ENCODE measurements around the gene SERPINB7. TPM values are rescaled to one million over a fixed set of nuclear protein-coding genes. Genes with fewer than 3 reads are reported as not detected.

SERPINB7 gene
- total and polyA plus RNA-seq, 2 experiments from 2014 or later: 12.2 to 13.8 TPM

GRCh38 chr18:63799189-63799588 lies 24.0 kb downstream of the SERPINB7 start:
- Histone ChIP-seq H3F3A (ENCODE audit: insufficient read depth) (no peaks in the 10 kb centered on the region), H3K9me2 (ENCODE audit: insufficient read depth) (no peaks in the 10 kb centered on the region), H3K4me2 (ENCODE audit: unreplicated experiment) (peak overlapping the region; percentile 4), H3K9me3 (ENCODE audit: low read depth) (no peaks in the 10 kb centered on the region), H3K4me1 (ENCODE audit: insufficient read depth) (peaks cover 11% of the 10 kb centered on the region; the same call in 1 of the 2 replicates), H2AFZ (0 out of 2 replicates have a peak overlapping the region, but pooled peaks have one; percentile 0), H3K27ac (no peak overlapping the region), H3K9ac (no peak overlapping the region), H3K79me2 (ENCODE audit: insufficient read depth) (no peaks in the 10 kb centered on the region), H3K4me3 (no peak overlapping the region), H3K36me3 (ENCODE audit: low read depth) (no peaks in the 10 kb centered on the region), H4K20me1 (ENCODE audit: insufficient read depth) (no peaks in the 10 kb centered on the region), H3K27me3 (replicated peaks; ENCODE audit: insufficient read depth) (no peaks in the 10 kb centered on the region)
- peak; percentile 38 for DNase-seq
- in situ Hi-C loops (cut with MboI): no loop called here
- no peak for TF ChIP-seq EZH2 (IDR thresholded peaks at IDR 0.05; ENCODE audit: insufficient read depth, poor library complexity, severe bottlenecking)
- TF ChIP-seq EZH2phosphoT487 (IDR thresholded peaks at IDR 0.05; ENCODE audit: insufficient read depth, low read depth): no peak

- Histone ChIP-seq H2AFZ (no peak overlapping the region), H4K20me1 (ENCODE audit: insufficient read depth) (no peaks in the 10 kb centered on the region), H3K79me2 (ENCODE audit: insufficient read depth) (no peaks in the 10 kb centered on the region), H3F3A (ENCODE audit: insufficient read depth) (no peaks in the 10 kb centered on the region), H3K9me2 (ENCODE audit: insufficient read depth) (no peaks in the 10 kb centered on the region), H3K4me1 (ENCODE audit: insufficient read depth) (peaks cover 11% of the 10 kb centered on the region; the same call in 1 of the 2 replicates), H3K4me2 (ENCODE audit: unreplicated experiment) (no peak overlapping the region), H3K27ac (no peak overlapping the region), H3K9me3 (ENCODE audit: low read depth) (no peaks in the 10 kb centered on the region), H3K36me3 (ENCODE audit: low read depth) (no peaks in the 10 kb centered on the region), H3K4me3 (no peak overlapping the region), H3K9ac (no peak overlapping the region), H3K27me3 (replicated peaks; ENCODE audit: insufficient read depth) (no peaks in the 10 kb centered on the region)
- DNase-seq: no peak
- WGBS, 2 experiments (ENCODE audit: low coverage in 1 of 2, low lambda C conversion rate in 2 of 2, missing lambda C conversion rate in 2 of 2): 65 to 73% methylated on average over 4 of the region's 4 CpGs
- in situ Hi-C loops (cut with MboI): no loop called here
- no peak for TF ChIP-seq EZH2 (IDR thresholded peaks at IDR 0.05; ENCODE audit: insufficient read depth, poor library complexity, severe bottlenecking)
- TF ChIP-seq EZH2phosphoT487 (IDR thresholded peaks at IDR 0.05; ENCODE audit: insufficient read depth, low read depth): no peak
Observed at GRCh38 chr18:63801343-63801742, 26.1 kb downstream of the SERPINB7 start.

- Histone ChIP-seq H3K79me2 (ENCODE audit: insufficient read depth) (no peaks in the 10 kb centered on the region), H3K9me2 (ENCODE audit: insufficient read depth) (no peaks in the 10 kb centered on the region), H3K9ac (no peak overlapping the region), H3K4me2 (ENCODE audit: unreplicated experiment) (no peak overlapping the region), H3K9me3 (ENCODE audit: low read depth) (no peaks in the 10 kb centered on the region), H2AFZ (no peak overlapping the region), H3K4me3 (no peak overlapping the region), H3K36me3 (ENCODE audit: low read depth) (no peaks in the 10 kb centered on the region), H4K20me1 (ENCODE audit: insufficient read depth) (no peaks in the 10 kb centered on the region), H3K27me3 (replicated peaks; ENCODE audit: insufficient read depth) (no peaks in the 10 kb centered on the region), H3F3A (ENCODE audit: insufficient read depth) (no peaks in the 10 kb centered on the region), H3K27ac (no peak overlapping the region), H3K4me1 (ENCODE audit: insufficient read depth) (no peaks in the 10 kb centered on the region)
- in situ Hi-C loops (cut with MboI): no loop called here
- WGBS, 2 experiments (ENCODE audit: low coverage in 1 of 2, low lambda C conversion rate in 2 of 2, missing lambda C conversion rate in 2 of 2): 59 to 68% methylated on average over 4 of the region's 4 CpGs
- TF ChIP-seq EZH2phosphoT487 (IDR thresholded peaks at IDR 0.05; ENCODE audit: insufficient read depth, low read depth) (no peak), EZH2 (IDR thresholded peaks at IDR 0.05; ENCODE audit: insufficient read depth, poor library complexity, severe bottlenecking) (no peak)
- DNase-seq: no peak
Observed at GRCh38 chr18:63808125-63808524, 32.9 kb downstream of the SERPINB7 start.

GRCh38 chr18:63817441-63818051 lies 42.3 kb downstream of the SERPINB7 start:
- no peaks in the 10 kb centered on the region for H3K79me2 ChIP-seq (ENCODE audit: insufficient read depth)
- peak; percentile 72 for DNase-seq
- H3K36me3 ChIP-seq (ENCODE audit: low read depth): no peaks in the 10 kb centered on the region
- H3K9me2 ChIP-seq (ENCODE audit: insufficient read depth): 0 out of 2 replicates have a peak, but pooled peaks cover 4% of the 10 kb centered on the region
- H3K9me3 ChIP-seq (ENCODE audit: low read depth): peaks cover 5% of the 10 kb centered on the region
- peak overlapping the region; percentile 9 for H3K4me2 ChIP-seq (ENCODE audit: unreplicated experiment)
- no peak overlapping the region for H3K9ac ChIP-seq
- 0 to 5% methylated on average over 1 of the region's 1 CpG for WGBS, 2 experiments (ENCODE audit: low coverage in 1 of 2, low lambda C conversion rate in 2 of 2, missing lambda C conversion rate in 2 of 2)
- no peak for TF ChIP-seq EZH2phosphoT487 (IDR thresholded peaks at IDR 0.05; ENCODE audit: insufficient read depth, low read depth)
- no peak for TF ChIP-seq EZH2 (IDR thresholded peaks at IDR 0.05; ENCODE audit: insufficient read depth, poor library complexity, severe bottlenecking)
- no peak overlapping the region for H2AFZ ChIP-seq
- H3F3A ChIP-seq (ENCODE audit: insufficient read depth): peaks cover 34% of the 10 kb centered on the region
- H4K20me1 ChIP-seq (ENCODE audit: insufficient read depth): no peaks in the 10 kb centered on the region
- peak overlapping the region; percentile 63 for H3K27ac ChIP-seq
- no peak overlapping the region for H3K4me3 ChIP-seq
- in situ Hi-C loops (cut with MboI): no loop called here
- no peaks in the 10 kb centered on the region for H3K27me3 ChIP-seq (replicated peaks; ENCODE audit: insufficient read depth)
- H3K4me1 ChIP-seq (ENCODE audit: insufficient read depth): peaks cover 37% of the 10 kb centered on the region
